Gastroesophageal sphincter (tissue), 3 donors: ENCODE results near the gene SASH1.

Source experiments
- POLR2A ChIP-seq, 2 donors: fragments of 450-650 bp; IDR thresholded peaks; one replicate each; pipeline ENCODE4 v1.6.1; 2017; ENCODE audit warnings: antibody characterized with exemption in 2 of 2, mild to moderate bottlenecking in 2 of 2, moderate library complexity in 1 of 2
- TF ChIP-seq, protein P1 (sequence below), 4 experiments: fragments of 200-600 bp in 2 of 4; fragments of 450-650 bp in 2 of 4; sonication (generic) in 1 of 4; IDR thresholded peaks; one replicate each; pipeline ENCODE4 v1.5.1; 2017 to 2019; ENCODE audit warnings: antibody characterized with exemption in 4 of 4, mild to moderate bottlenecking in 2 of 4, moderate library complexity in 2 of 4

DNA sequence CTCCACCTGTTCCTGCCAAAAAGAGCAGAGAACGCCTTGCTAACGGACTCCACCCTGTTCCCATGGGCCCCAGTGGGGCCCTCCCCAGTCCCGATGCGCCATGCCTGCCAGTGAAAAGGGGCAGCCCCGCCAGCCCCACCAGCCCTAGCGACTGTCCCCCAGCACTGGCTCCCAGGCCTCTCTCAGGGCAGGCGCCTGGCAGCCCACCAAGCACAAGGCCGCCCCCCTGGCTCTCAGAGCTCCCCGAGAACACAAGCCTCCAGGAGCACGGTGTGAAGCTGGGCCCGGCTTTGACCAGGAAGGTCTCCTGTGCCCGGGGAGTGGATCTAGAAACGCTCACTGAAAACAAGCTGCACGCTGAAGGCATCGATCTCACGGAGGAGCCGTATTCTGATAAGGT, 201.8 kb downstream of the SASH1 start:
- TF ChIP-seq, protein P1, sequence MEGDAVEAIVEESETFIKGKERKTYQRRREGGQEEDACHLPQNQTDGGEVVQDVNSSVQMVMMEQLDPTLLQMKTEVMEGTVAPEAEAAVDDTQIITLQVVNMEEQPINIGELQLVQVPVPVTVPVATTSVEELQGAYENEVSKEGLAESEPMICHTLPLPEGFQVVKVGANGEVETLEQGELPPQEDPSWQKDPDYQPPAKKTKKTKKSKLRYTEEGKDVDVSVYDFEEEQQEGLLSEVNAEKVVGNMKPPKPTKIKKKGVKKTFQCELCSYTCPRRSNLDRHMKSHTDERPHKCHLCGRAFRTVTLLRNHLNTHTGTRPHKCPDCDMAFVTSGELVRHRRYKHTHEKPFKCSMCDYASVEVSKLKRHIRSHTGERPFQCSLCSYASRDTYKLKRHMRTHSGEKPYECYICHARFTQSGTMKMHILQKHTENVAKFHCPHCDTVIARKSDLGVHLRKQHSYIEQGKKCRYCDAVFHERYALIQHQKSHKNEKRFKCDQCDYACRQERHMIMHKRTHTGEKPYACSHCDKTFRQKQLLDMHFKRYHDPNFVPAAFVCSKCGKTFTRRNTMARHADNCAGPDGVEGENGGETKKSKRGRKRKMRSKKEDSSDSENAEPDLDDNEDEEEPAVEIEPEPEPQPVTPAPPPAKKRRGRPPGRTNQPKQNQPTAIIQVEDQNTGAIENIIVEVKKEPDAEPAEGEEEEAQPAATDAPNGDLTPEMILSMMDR (IDR thresholded peaks at IDR 0.05) = no peak
- no peak for TF ChIP-seq POLR2A (IDR thresholded peaks at IDR 0.05)
